Measurements from ENCODE around the gene ITFG1.

ITFG1 gene

GRCh38 chr16:47136099-47136842 is 324.6 kb downstream of the ITFG1 start:
- Histone ChIP-seq H3K4me3 (ENCODE audit: low read length in 2 of 2) (no peak overlapping the region), H3K27me3 (ENCODE audit: control insufficient read depth in 2 of 2, insufficient read depth in 2 of 2, low read length in 2 of 2) (no peaks in the 10 kb centered on the region), H3K36me3 (ENCODE audit: control insufficient read depth in 2 of 2, insufficient read depth in 2 of 2, low read length in 2 of 2) (no peaks in the 10 kb centered on the region), H3K9ac (ENCODE audit: low read depth in 1 of 2, low read length in 2 of 2) (no peak overlapping the region), H3K27ac (ENCODE audit: low read depth in 2 of 2, low read length in 2 of 2) (no peak overlapping the region), H3K4me1 (ENCODE audit: control insufficient read depth in 2 of 2, insufficient read depth in 2 of 2, low read length in 2 of 2) (peaks cover 0 to 5% of the 10 kb centered on the region in 2 donors), H3K9me3 (ENCODE audit: control insufficient read depth in 2 of 2, low read length in 2 of 2) (no peaks in the 10 kb centered on the region)

DNA sequence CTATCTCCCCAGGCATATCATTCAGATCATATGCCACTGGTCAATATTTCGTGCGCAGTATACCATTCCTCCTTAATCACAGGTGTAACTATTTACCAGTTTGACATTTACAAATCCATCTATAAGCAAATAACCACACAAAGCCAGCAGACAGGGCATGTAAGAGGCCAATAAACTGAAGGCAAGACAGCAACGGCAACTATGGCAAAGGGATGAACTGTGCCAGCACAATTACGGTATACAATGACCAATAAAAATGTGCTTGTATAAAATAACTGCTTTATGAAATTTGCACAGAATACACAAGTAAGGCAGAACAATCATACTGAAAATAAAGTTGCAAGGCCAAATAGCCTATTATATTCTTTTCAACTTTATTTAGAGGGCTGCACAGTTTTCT is 326.3 kb downstream of the ITFG1 start:
- Histone ChIP-seq H3K4me1 (ENCODE audit: control insufficient read depth in 2 of 2, insufficient read depth in 2 of 2, low read length in 2 of 2) (peaks cover 2 to 5% of the 10 kb centered on the region in 2 donors), H3K9me3 (ENCODE audit: control insufficient read depth in 2 of 2, low read length in 2 of 2) (no peaks in the 10 kb centered on the region), H3K27ac (ENCODE audit: low read depth in 2 of 2, low read length in 2 of 2) (no peak overlapping the region), H3K4me3 (ENCODE audit: low read length in 2 of 2) (no peak overlapping the region), H3K27me3 (ENCODE audit: control insufficient read depth in 2 of 2, insufficient read depth in 2 of 2, low read length in 2 of 2) (no peaks in the 10 kb centered on the region), H3K9ac (ENCODE audit: low read depth in 1 of 2, low read length in 2 of 2) (no peak overlapping the region), H3K36me3 (ENCODE audit: control insufficient read depth in 2 of 2, insufficient read depth in 2 of 2, low read length in 2 of 2) (no peaks in the 10 kb centered on the region)

- no peak overlapping the region for H3K9ac ChIP-seq (ENCODE audit: low read depth in 1 of 2, low read length in 2 of 2)
- H3K36me3 ChIP-seq (ENCODE audit: control insufficient read depth in 2 of 2, insufficient read depth in 2 of 2, low read length in 2 of 2): no peaks in the 10 kb centered on the region
- peaks cover 2 to 5% of the 10 kb centered on the region in 2 donors for H3K4me1 ChIP-seq (ENCODE audit: control insufficient read depth in 2 of 2, insufficient read depth in 2 of 2, low read length in 2 of 2)
- H3K4me3 ChIP-seq (ENCODE audit: low read length in 2 of 2): no peak overlapping the region
- H3K27me3 ChIP-seq (ENCODE audit: control insufficient read depth in 2 of 2, insufficient read depth in 2 of 2, low read length in 2 of 2): no peaks in the 10 kb centered on the region
- H3K27ac ChIP-seq (ENCODE audit: low read depth in 2 of 2, low read length in 2 of 2): no peak overlapping the region
- H3K9me3 ChIP-seq (ENCODE audit: control insufficient read depth in 2 of 2, low read length in 2 of 2): no peaks in the 10 kb centered on the region
Observed at GRCh38 chr16:47132308-47132707, 328.6 kb downstream of the ITFG1 start.

GRCh38 chr16:47129755-47130435 is 331.0 kb downstream of the ITFG1 start:
- Histone ChIP-seq H3K27ac (ENCODE audit: low read depth in 2 of 2, low read length in 2 of 2) (no peak overlapping the region), H3K27me3 (ENCODE audit: control insufficient read depth in 2 of 2, insufficient read depth in 2 of 2, low read length in 2 of 2) (no peaks in the 10 kb centered on the region), H3K9ac (ENCODE audit: low read depth in 1 of 2, low read length in 2 of 2) (no peak overlapping the region), H3K36me3 (ENCODE audit: control insufficient read depth in 2 of 2, insufficient read depth in 2 of 2, low read length in 2 of 2) (no peaks in the 10 kb centered on the region), H3K4me1 (ENCODE audit: control insufficient read depth in 2 of 2, insufficient read depth in 2 of 2, low read length in 2 of 2) (peaks cover 0 to 2% of the 10 kb centered on the region in 2 donors), H3K4me3 (ENCODE audit: low read length in 2 of 2) (no peak overlapping the region), H3K9me3 (ENCODE audit: control insufficient read depth in 2 of 2, low read length in 2 of 2) (no peaks in the 10 kb centered on the region)

- H3K36me3 ChIP-seq (ENCODE audit: control insufficient read depth in 2 of 2, insufficient read depth in 2 of 2, low read length in 2 of 2): no peaks in the 10 kb centered on the region
- H3K9ac ChIP-seq (ENCODE audit: low read depth in 1 of 2, low read length in 2 of 2): no peak overlapping the region
- H3K9me3 ChIP-seq (ENCODE audit: control insufficient read depth in 2 of 2, low read length in 2 of 2): no peaks in the 10 kb centered on the region
- H3K27ac ChIP-seq (ENCODE audit: low read depth in 2 of 2, low read length in 2 of 2): no peak overlapping the region
- H3K27me3 ChIP-seq (ENCODE audit: control insufficient read depth in 2 of 2, insufficient read depth in 2 of 2, low read length in 2 of 2): no peaks in the 10 kb centered on the region
- no peak overlapping the region for H3K4me3 ChIP-seq (ENCODE audit: low read length in 2 of 2)
- peaks cover 0 to 2% of the 10 kb centered on the region in 2 donors for H3K4me1 ChIP-seq (ENCODE audit: control insufficient read depth in 2 of 2, insufficient read depth in 2 of 2, low read length in 2 of 2)
Observed at GRCh38 chr16:47127541-47127940, 333.3 kb downstream of the ITFG1 start.

DNA sequence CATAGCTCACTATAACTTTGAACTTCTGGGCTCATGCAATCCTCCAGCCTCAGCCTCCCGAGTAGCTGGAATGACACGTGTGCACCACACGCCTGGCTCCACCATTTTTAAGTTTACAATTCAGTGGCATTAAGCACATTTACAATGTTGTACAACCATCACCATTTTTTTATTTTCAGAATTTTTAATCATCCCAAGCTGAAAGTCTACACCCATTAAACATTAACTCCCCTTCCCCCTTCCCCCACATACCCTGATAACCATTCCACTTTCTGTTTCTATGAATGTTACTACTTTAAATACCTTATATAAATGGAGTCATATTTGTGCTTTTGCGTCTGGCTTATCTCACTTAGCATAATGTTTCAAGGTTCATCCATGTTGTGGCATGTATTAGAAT is 335.1 kb downstream of the ITFG1 start:
- Histone ChIP-seq H3K27ac (ENCODE audit: low read depth in 2 of 2, low read length in 2 of 2) (no peak overlapping the region), H3K9ac (ENCODE audit: low read depth in 1 of 2, low read length in 2 of 2) (no peak overlapping the region), H3K36me3 (ENCODE audit: control insufficient read depth in 2 of 2, insufficient read depth in 2 of 2, low read length in 2 of 2) (no peaks in the 10 kb centered on the region), H3K4me3 (ENCODE audit: low read length in 2 of 2) (no peak overlapping the region), H3K4me1 (ENCODE audit: control insufficient read depth in 2 of 2, insufficient read depth in 2 of 2, low read length in 2 of 2) (peaks cover 0 to 2% of the 10 kb centered on the region in 2 donors), H3K9me3 (ENCODE audit: control insufficient read depth in 2 of 2, low read length in 2 of 2) (no peaks in the 10 kb centered on the region), H3K27me3 (ENCODE audit: control insufficient read depth in 2 of 2, insufficient read depth in 2 of 2, low read length in 2 of 2) (no peaks in the 10 kb centered on the region)

DNA sequence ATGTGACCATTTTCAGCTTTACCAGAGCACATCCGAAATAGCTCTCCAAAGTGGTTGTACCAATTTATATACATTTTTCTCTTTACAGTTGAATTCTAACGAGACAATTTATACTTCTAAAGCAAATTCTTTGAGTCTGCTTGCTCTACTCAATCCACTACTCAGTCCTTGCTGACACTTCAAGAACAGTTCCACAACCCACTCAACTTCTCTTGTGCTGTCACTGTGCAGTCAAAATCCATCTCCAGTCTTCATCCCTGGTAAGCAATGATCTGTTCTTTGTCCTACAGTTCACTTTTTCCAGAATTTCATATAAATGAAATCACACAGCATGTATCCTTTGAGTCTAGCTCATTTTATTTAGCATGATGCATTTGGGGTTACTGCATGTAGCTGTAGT is 347.7 kb downstream of the ITFG1 start:
- Histone ChIP-seq H3K4me3 (ENCODE audit: low read length in 2 of 2) (no peak overlapping the region), H3K4me1 (ENCODE audit: control insufficient read depth in 2 of 2, insufficient read depth in 2 of 2, low read length in 2 of 2) (no peaks in the 10 kb centered on the region), H3K27ac (ENCODE audit: low read depth in 2 of 2, low read length in 2 of 2) (no peak overlapping the region), H3K9ac (ENCODE audit: low read depth in 1 of 2, low read length in 2 of 2) (no peak overlapping the region), H3K27me3 (ENCODE audit: control insufficient read depth in 2 of 2, insufficient read depth in 2 of 2, low read length in 2 of 2) (no peaks in the 10 kb centered on the region), H3K9me3 (ENCODE audit: control insufficient read depth in 2 of 2, low read length in 2 of 2) (no peaks in the 10 kb centered on the region), H3K36me3 (ENCODE audit: control insufficient read depth in 2 of 2, insufficient read depth in 2 of 2, low read length in 2 of 2) (no peaks in the 10 kb centered on the region)

DNA sequence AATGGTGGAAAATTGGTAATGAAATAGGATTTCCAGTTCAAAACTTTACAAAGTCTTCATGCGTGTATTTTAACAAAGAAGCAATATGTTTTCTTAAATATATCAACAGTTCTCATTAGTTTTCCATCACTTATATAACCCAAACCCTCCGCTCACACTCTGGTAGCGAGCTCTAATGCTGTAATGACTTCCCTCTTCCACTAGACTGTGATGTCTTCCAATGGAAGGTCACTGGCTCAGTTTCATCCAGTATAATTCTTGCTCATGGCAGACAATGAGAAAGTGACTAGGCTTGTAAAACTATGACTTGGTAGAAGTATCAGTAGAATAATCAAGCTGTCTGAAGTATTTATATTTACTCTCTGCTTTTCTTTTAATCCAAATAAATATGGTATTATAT is 349.9 kb downstream of the ITFG1 start:
- no peak overlapping the region for H3K27ac ChIP-seq (ENCODE audit: low read depth in 2 of 2, low read length in 2 of 2)
- no peaks in the 10 kb centered on the region for H3K27me3 ChIP-seq (ENCODE audit: control insufficient read depth in 2 of 2, insufficient read depth in 2 of 2, low read length in 2 of 2)
- H3K36me3 ChIP-seq (ENCODE audit: control insufficient read depth in 2 of 2, insufficient read depth in 2 of 2, low read length in 2 of 2): no peaks in the 10 kb centered on the region
- no peak overlapping the region for H3K4me3 ChIP-seq (ENCODE audit: low read length in 2 of 2)
- no peak overlapping the region for H3K9ac ChIP-seq (ENCODE audit: low read depth in 1 of 2, low read length in 2 of 2)
- no peaks in the 10 kb centered on the region for H3K9me3 ChIP-seq (ENCODE audit: control insufficient read depth in 2 of 2, low read length in 2 of 2)
- no peaks in the 10 kb centered on the region for H3K4me1 ChIP-seq (ENCODE audit: control insufficient read depth in 2 of 2, insufficient read depth in 2 of 2, low read length in 2 of 2)

DNA sequence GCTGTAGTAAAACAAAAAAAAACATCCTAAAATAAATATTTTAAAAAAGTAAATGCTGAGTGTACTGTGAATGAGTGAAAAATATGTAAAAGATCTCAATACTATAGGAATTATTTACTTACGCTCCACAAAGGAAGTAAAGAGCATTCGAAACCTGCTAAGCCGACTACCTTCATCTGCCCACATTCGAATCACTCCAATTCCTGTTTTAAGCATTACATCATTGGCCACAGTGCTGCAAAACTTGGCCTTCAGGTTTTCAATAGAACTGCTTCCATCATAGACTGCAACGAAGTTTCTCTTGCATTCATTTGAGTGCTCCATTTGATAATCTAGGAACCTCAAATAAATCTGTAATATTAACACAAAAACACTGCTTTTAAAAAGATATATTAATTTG is 351.5 kb downstream of the ITFG1 start:
- Histone ChIP-seq H3K36me3 (ENCODE audit: control insufficient read depth in 2 of 2, insufficient read depth in 2 of 2, low read length in 2 of 2) (no peaks in the 10 kb centered on the region), H3K9ac (ENCODE audit: low read depth in 1 of 2, low read length in 2 of 2) (no peak overlapping the region), H3K27ac (ENCODE audit: low read depth in 2 of 2, low read length in 2 of 2) (no peak overlapping the region), H3K27me3 (ENCODE audit: control insufficient read depth in 2 of 2, insufficient read depth in 2 of 2, low read length in 2 of 2) (no peaks in the 10 kb centered on the region), H3K4me1 (ENCODE audit: control insufficient read depth in 2 of 2, insufficient read depth in 2 of 2, low read length in 2 of 2) (no peaks in the 10 kb centered on the region), H3K9me3 (ENCODE audit: control insufficient read depth in 2 of 2, low read length in 2 of 2) (no peaks in the 10 kb centered on the region), H3K4me3 (ENCODE audit: low read length in 2 of 2) (no peak overlapping the region)

All from mucosa of rectum (tissue), 2 donors.